NOMO-1 treated with DMSO at 0.1 percent for 48 hours (cell line): ENCODE data around the gene SLC26A11.
"Not testable (repeated sequence)": the region's sequence is repeated elsewhere in the genome, so short reads cannot be mapped to it uniquely, and the experiment has no call there.

Experiments
- DNase-seq: peaks from one replicate; lab custom pipeline; 2025; ENCODE audit not compliant: unreplicated experiment; lab: John Stamatoyannopoulos, UW

Gene SLC26A11

GRCh38 chr17:80243526-80244433, 23.6 kb downstream of the SLC26A11 start:
- DNase-seq = no peak

GRCh38 chr17:80244448-80244847, 24.2 kb downstream of the SLC26A11 start:
- DNase-seq = not testable (repeated sequence)

- DNase-seq = no peak
Measured at GRCh38 chr17:80244871-80245509, 24.8 kb downstream of the SLC26A11 start.

- no peak for DNase-seq
Measured at GRCh38 chr17:80245566-80246265, 25.5 kb downstream of the SLC26A11 start.

- no peak for DNase-seq
Measured at GRCh38 chr17:80246266-80246681, 26.0 kb downstream of the SLC26A11 start.

GRCh38 chr17:80246726-80247125, 26.5 kb downstream of the SLC26A11 start:
- no peak for DNase-seq

- no peak for DNase-seq
Measured at GRCh38 chr17:80247561-80247960, 27.3 kb downstream of the SLC26A11 start.

GRCh38 chr17:80248001-80248893, 28.0 kb downstream of the SLC26A11 start:
- no peak for DNase-seq

- no peak for DNase-seq
Measured at GRCh38 chr17:80248894-80249710, 28.9 kb downstream of the SLC26A11 start.

- no peak for DNase-seq
Measured at GRCh38 chr17:80251966-80252365, 31.7 kb downstream of the SLC26A11 start.

- DNase-seq = peak; percentile 39
Measured at GRCh38 chr17:80252871-80253270, 32.6 kb downstream of the SLC26A11 start.

- no peak for DNase-seq
Measured at GRCh38 chr17:80253631-80254395, 33.6 kb downstream of the SLC26A11 start.

- DNase-seq = peak; percentile 88
Measured at GRCh38 chr17:80254396-80255251, 34.4 kb downstream of the SLC26A11 start.

GRCh38 chr17:80256034-80256350, 35.8 kb downstream of the SLC26A11 start:
- no peak for DNase-seq

GRCh38 chr17:80257716-80258213, 37.5 kb downstream of the SLC26A11 start:
- DNase-seq = no peak

GRCh38 chr17:80258296-80258695, 38.1 kb downstream of the SLC26A11 start:
- DNase-seq = not testable (repeated sequence)

- no peak for DNase-seq
Measured at GRCh38 chr17:80259457-80260068, 39.3 kb downstream of the SLC26A11 start.
